ENCODE results near the gene OSGEP.

GRCh38 chr14:20424851-20425250 lies 29.8 kb downstream of the OSGEP start:
- TF ChIP-seq CTCF (IDR thresholded peaks at IDR 0.05; ENCODE audit: low read length), result no peak
- TF ChIP-seq EZH2 (IDR thresholded peaks at IDR 0.05; ENCODE audit: borderline replicate concordance, low read length), result no peak
